ENCODE measurements around the gene REEP3. TPM values are rescaled to one million over a fixed set of nuclear protein-coding genes. Genes with fewer than 3 reads are reported as not detected.

The REEP3 gene
- total and polyA plus RNA-seq, 2 experiments from 2014 or later: 43.1 to 73.6 TPM

DNA sequence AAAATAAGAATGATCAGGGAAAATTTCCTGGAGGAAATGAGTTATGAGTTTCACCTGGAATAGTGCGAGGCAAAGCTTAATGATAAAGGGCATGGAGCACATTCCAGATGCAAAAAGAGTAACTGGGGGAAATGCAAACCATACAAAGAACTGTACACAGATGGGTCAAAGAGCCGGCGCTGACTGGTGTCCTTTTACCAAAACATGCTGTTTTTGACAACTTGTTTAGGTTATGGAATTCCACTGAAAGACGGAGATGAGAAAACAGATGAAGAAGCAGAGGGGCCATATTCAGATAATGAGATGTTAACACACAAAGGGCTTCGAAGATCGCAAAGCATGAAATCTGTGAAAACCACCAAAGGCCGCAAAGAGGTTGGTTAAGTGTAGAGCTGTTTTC, 98.2 kb downstream of the REEP3 start:
- 80% methylated on average over 7 of the region's 7 CpGs for WGBS (ENCODE audit: low lambda C conversion rate, missing lambda C conversion rate)
- no peaks in the 10 kb centered on the region for H3K9me3 ChIP-seq (ENCODE audit: low read depth)
- H2AFZ ChIP-seq: no peak overlapping the region
- H3K4me1 ChIP-seq (ENCODE audit: insufficient read depth): no peaks in the 10 kb centered on the region
- H3K27me3 ChIP-seq: no peaks in the 10 kb centered on the region
- no peaks in the 10 kb centered on the region for H3K79me2 ChIP-seq
- no peaks in the 10 kb centered on the region for H3K36me3 ChIP-seq (replicated peaks; ENCODE audit: insufficient read depth, low read depth)
- DNase-seq (ENCODE audit: low spot score): no peak
- no peaks in the 10 kb centered on the region for H3K9me2 ChIP-seq (replicated peaks; ENCODE audit: insufficient read depth)
- H3K4me3 ChIP-seq: no peak overlapping the region
- no peaks in the 10 kb centered on the region for H4K20me1 ChIP-seq (ENCODE audit: insufficient read depth, poor library complexity, severe bottlenecking)
- TF ChIP-seq EZH2 (IDR thresholded peaks at IDR 0.05; ENCODE audit: borderline replicate concordance) (no peak), EZH2phosphoT487 (IDR thresholded peaks at IDR 0.05; ENCODE audit: low read depth, severe bottlenecking, unreplicated experiment) (no peak)
- TF ChIP-seq, protein P1, sequence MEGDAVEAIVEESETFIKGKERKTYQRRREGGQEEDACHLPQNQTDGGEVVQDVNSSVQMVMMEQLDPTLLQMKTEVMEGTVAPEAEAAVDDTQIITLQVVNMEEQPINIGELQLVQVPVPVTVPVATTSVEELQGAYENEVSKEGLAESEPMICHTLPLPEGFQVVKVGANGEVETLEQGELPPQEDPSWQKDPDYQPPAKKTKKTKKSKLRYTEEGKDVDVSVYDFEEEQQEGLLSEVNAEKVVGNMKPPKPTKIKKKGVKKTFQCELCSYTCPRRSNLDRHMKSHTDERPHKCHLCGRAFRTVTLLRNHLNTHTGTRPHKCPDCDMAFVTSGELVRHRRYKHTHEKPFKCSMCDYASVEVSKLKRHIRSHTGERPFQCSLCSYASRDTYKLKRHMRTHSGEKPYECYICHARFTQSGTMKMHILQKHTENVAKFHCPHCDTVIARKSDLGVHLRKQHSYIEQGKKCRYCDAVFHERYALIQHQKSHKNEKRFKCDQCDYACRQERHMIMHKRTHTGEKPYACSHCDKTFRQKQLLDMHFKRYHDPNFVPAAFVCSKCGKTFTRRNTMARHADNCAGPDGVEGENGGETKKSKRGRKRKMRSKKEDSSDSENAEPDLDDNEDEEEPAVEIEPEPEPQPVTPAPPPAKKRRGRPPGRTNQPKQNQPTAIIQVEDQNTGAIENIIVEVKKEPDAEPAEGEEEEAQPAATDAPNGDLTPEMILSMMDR (IDR thresholded peaks at IDR 0.05; ENCODE audit: poor library complexity): no peak
- H3K27ac ChIP-seq: no peak overlapping the region
- H3K4me2 ChIP-seq: no peak overlapping the region

DNA sequence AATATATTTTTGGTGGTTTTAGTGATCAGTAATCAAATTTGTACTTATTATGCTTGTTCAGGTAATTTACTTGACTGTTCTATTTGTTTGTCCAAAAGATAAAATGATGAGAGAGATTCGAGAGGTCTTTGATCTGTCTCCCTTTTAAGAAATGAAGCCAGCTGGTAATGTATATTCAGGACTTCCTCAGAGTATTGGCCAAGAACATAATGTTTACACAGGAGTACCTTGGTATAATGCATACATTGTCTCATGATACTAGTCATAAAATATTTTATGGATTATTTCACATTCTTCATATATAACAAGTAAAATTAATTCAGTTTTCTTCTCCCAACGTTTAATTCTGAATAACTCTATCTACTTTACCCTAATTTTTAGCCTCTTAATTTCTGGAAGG, 100.9 kb downstream of the REEP3 start:
- no peak overlapping the region for H3K4me3 ChIP-seq
- no peaks in the 10 kb centered on the region for H3K27me3 ChIP-seq
- H4K20me1 ChIP-seq (ENCODE audit: insufficient read depth, poor library complexity, severe bottlenecking): no peaks in the 10 kb centered on the region
- H3K9me2 ChIP-seq (replicated peaks; ENCODE audit: insufficient read depth): no peaks in the 10 kb centered on the region
- no peaks in the 10 kb centered on the region for H3K36me3 ChIP-seq (replicated peaks; ENCODE audit: insufficient read depth, low read depth)
- H3K27ac ChIP-seq: no peak overlapping the region
- no peaks in the 10 kb centered on the region for H3K79me2 ChIP-seq
- no peak overlapping the region for H3K4me2 ChIP-seq
- WGBS (ENCODE audit: low lambda C conversion rate, missing lambda C conversion rate): 66% methylated on average over 2 of the region's 2 CpGs
- H2AFZ ChIP-seq: no peak overlapping the region
- no peak for DNase-seq (ENCODE audit: low spot score)
- no peak for TF ChIP-seq EZH2phosphoT487 (IDR thresholded peaks at IDR 0.05; ENCODE audit: low read depth, severe bottlenecking, unreplicated experiment)
- TF ChIP-seq, protein P1 (IDR thresholded peaks at IDR 0.05; ENCODE audit: poor library complexity): no peak
- TF ChIP-seq EZH2 (IDR thresholded peaks at IDR 0.05; ENCODE audit: borderline replicate concordance): no peak
- no peaks in the 10 kb centered on the region for H3K9me3 ChIP-seq (ENCODE audit: low read depth)
- H3K4me1 ChIP-seq (ENCODE audit: insufficient read depth): peaks cover under 1% of the 10 kb centered on the region

DNA sequence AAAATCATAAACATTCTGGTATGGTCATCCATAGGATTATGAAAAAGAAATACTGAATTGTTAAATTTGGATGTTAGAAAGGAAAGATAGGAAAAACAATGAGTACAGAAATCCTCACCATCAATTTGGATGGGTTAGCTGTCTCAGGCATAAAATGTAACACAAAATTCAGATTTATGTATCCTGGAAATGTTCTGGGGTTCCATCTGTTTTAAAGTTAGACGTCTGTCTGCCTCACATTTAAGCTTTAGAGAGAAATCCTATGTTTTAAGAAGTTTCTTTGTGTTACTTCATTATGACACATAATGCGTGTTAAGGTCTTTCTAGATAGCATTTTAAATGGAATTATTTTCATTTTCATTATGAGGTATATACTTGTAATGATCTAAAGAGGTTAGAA, 103.5 kb downstream of the REEP3 start:
- Histone ChIP-seq H3K27ac (no peak overlapping the region), H3K79me2 (no peaks in the 10 kb centered on the region), H2AFZ (no peak overlapping the region), H3K9me3 (ENCODE audit: low read depth) (no peaks in the 10 kb centered on the region), H3K9me2 (replicated peaks; ENCODE audit: insufficient read depth) (no peaks in the 10 kb centered on the region), H3K27me3 (no peaks in the 10 kb centered on the region), H3K36me3 (replicated peaks; ENCODE audit: insufficient read depth, low read depth) (no peaks in the 10 kb centered on the region), H3K4me3 (no peak overlapping the region), H3K4me1 (ENCODE audit: insufficient read depth) (peaks cover 17% of the 10 kb centered on the region), H3K4me2 (no peak overlapping the region), H4K20me1 (ENCODE audit: insufficient read depth, poor library complexity, severe bottlenecking) (no peaks in the 10 kb centered on the region)
- TF ChIP-seq EZH2phosphoT487 (IDR thresholded peaks at IDR 0.05; ENCODE audit: low read depth, severe bottlenecking, unreplicated experiment) (no peak), EZH2 (IDR thresholded peaks at IDR 0.05; ENCODE audit: borderline replicate concordance) (no peak)
- TF ChIP-seq, protein P1 (IDR thresholded peaks at IDR 0.05; ENCODE audit: poor library complexity): no peak
- 85% methylated on average over 2 of the region's 2 CpGs for WGBS (ENCODE audit: low lambda C conversion rate, missing lambda C conversion rate)
- DNase-seq (ENCODE audit: low spot score): no peak

DNA sequence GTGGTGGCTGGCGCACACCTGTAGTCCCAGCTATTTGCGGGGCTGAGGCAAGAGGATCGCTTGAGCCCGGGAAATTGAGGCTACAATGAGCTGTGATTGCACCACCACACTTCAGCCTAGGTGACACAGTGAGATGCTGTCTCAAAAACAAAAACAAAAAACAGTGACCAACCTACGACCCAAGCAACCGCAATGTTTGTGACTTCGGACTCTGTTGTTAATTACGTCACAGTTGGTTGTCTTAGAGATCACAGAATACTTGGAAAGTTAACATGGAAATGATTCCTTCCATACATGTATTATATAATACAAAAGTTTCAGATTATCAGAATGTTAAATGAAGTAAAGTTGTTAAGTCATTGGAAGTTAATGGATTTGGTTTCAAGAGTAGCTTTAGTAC, 106.2 kb downstream of the REEP3 start:
- Histone ChIP-seq H3K9me3 (ENCODE audit: low read depth) (no peaks in the 10 kb centered on the region), H3K27ac (peak overlapping the region; percentile 99), H3K79me2 (no peaks in the 10 kb centered on the region), H3K4me3 (no peak overlapping the region), H2AFZ (no peak overlapping the region), H3K4me1 (ENCODE audit: insufficient read depth) (peaks cover 24% of the 10 kb centered on the region), H4K20me1 (ENCODE audit: insufficient read depth, poor library complexity, severe bottlenecking) (no peaks in the 10 kb centered on the region), H3K4me2 (peak overlapping the region; percentile 84), H3K27me3 (no peaks in the 10 kb centered on the region), H3K36me3 (replicated peaks; ENCODE audit: insufficient read depth, low read depth) (no peaks in the 10 kb centered on the region), H3K9me2 (replicated peaks; ENCODE audit: insufficient read depth) (no peaks in the 10 kb centered on the region)
- WGBS (ENCODE audit: low lambda C conversion rate, missing lambda C conversion rate): 83% methylated on average over 8 of the region's 8 CpGs
- DNase-seq (ENCODE audit: low spot score): no peak
- TF ChIP-seq EZH2phosphoT487 (IDR thresholded peaks at IDR 0.05; ENCODE audit: low read depth, severe bottlenecking, unreplicated experiment) (no peak), EZH2 (IDR thresholded peaks at IDR 0.05; ENCODE audit: borderline replicate concordance) (no peak)
- TF ChIP-seq, protein P1 (IDR thresholded peaks at IDR 0.05; ENCODE audit: poor library complexity): no peak
